RWPE2 (cell line): ENCODE data around the gene ROBO1.
A peak's percentile ranks its signal among the peaks of the same experiment; 100 is the strongest.

Source experiments
- ATAC-seq: fragments of 200-7000 bp; cut with Tn5 transposase; 3 replicates; pipeline ENCODE4 v1.9.1; 2021; ENCODE audit warnings: low read depth
- DNase-seq: peaks from one replicate; pipeline ENCODE4 v3.0.0-alpha.2; 2020; ENCODE audit warnings: low spot score
- H3K27ac ChIP-seq: fragments of 450-650 bp; 2 replicates; pipeline ENCODE4 v1.5.1; 2017; ENCODE audit warnings: mild to moderate bottlenecking; ENCODE audit not compliant: poor library complexity, severe bottlenecking
- H3K27me3 ChIP-seq: fragments of 250-450 bp; sonication (Bioruptor Pico); 2 replicates; pipeline ENCODE4 v1.5.1; 2021; ENCODE audit warnings: mild to moderate bottlenecking, moderate library complexity; ENCODE audit not compliant: insufficient read depth, poor library complexity, severe bottlenecking
- H3K36me3 ChIP-seq: fragments of 250-450 bp; sonication (Bioruptor Pico); 2 replicates; pipeline ENCODE4 v1.5.1; 2020; ENCODE audit warnings: low read depth, mild to moderate bottlenecking, moderate library complexity
- H3K4me1 ChIP-seq: fragments of 250-450 bp; sonication (Bioruptor Pico); 2 replicates; pipeline ENCODE4 v1.5.1; 2021; ENCODE audit warnings: mild to moderate bottlenecking, moderate library complexity; ENCODE audit not compliant: insufficient read depth, poor library complexity, severe bottlenecking
- H3K4me3 ChIP-seq: fragments of 250-450 bp; sonication (Bioruptor Pico); 2 replicates; pipeline ENCODE4 v1.5.1; 2021; ENCODE audit warnings: mild to moderate bottlenecking, moderate library complexity; ENCODE audit not compliant: severe bottlenecking
- H3K9me3 ChIP-seq: fragments of 250-450 bp; sonication (Bioruptor Pico); 2 replicates; pipeline ENCODE4 v1.5.1; 2021; ENCODE audit warnings: mild to moderate bottlenecking, moderate library complexity; ENCODE audit not compliant: severe bottlenecking
- CTCF ChIP-seq: fragments of 450-650 bp; IDR thresholded peaks from one replicate; pipeline ENCODE4 v1.5.1; 2017; ENCODE audit warnings: mild to moderate bottlenecking, moderate library complexity; ENCODE audit not compliant: poor library complexity, severe bottlenecking

The ROBO1 gene

GRCh38 chr3:78878011-78878410 is 889.8 kb downstream of the ROBO1 start:
- Histone ChIP-seq H3K27ac (no peak overlapping the region), H3K36me3 (no peaks in the 10 kb centered on the region), H3K9me3 (no peaks in the 10 kb centered on the region), H3K4me1 (peaks cover 5% of the 10 kb centered on the region), H3K4me3 (no peak overlapping the region), H3K27me3 (no peaks in the 10 kb centered on the region)
- no peak for DNase-seq
- no peak for ATAC-seq
- TF ChIP-seq CTCF = no peak

GRCh38 chr3:78875851-78876250 is 891.9 kb downstream of the ROBO1 start:
- H3K4me3 ChIP-seq = no peak overlapping the region
- H3K9me3 ChIP-seq = no peaks in the 10 kb centered on the region
- no peaks in the 10 kb centered on the region for H3K36me3 ChIP-seq
- DNase-seq (no peak), ATAC-seq (peak; percentile 65)
- peaks cover 5% of the 10 kb centered on the region for H3K4me1 ChIP-seq
- no peaks in the 10 kb centered on the region for H3K27me3 ChIP-seq
- no peak overlapping the region for H3K27ac ChIP-seq
- TF ChIP-seq CTCF = no peak

- Histone ChIP-seq H3K27me3 (no peaks in the 10 kb centered on the region), H3K4me1 (peaks cover 5% of the 10 kb centered on the region), H3K9me3 (no peaks in the 10 kb centered on the region), H3K36me3 (no peaks in the 10 kb centered on the region), H3K4me3 (no peak overlapping the region), H3K27ac (no peak overlapping the region)
- TF ChIP-seq CTCF = no peak
- no peak for ATAC-seq
- DNase-seq = no peak
Measured at GRCh38 chr3:78875436-78875835, 892.4 kb downstream of the ROBO1 start.

GRCh38 chr3:78873641-78874040 is 894.2 kb downstream of the ROBO1 start:
- no peaks in the 10 kb centered on the region for H3K27me3 ChIP-seq
- H3K4me1 ChIP-seq = peaks cover 5% of the 10 kb centered on the region
- TF ChIP-seq CTCF = no peak
- H3K36me3 ChIP-seq = no peaks in the 10 kb centered on the region
- no peak for ATAC-seq
- H3K9me3 ChIP-seq = no peaks in the 10 kb centered on the region
- H3K27ac ChIP-seq = no peak overlapping the region
- no peak overlapping the region for H3K4me3 ChIP-seq
- DNase-seq = no peak

GRCh38 chr3:78872195-78872594 is 895.6 kb downstream of the ROBO1 start:
- no peak for TF ChIP-seq CTCF
- Histone ChIP-seq H3K9me3 (no peaks in the 10 kb centered on the region), H3K27ac (no peak overlapping the region), H3K4me3 (no peak overlapping the region), H3K4me1 (peaks cover 5% of the 10 kb centered on the region), H3K36me3 (no peaks in the 10 kb centered on the region), H3K27me3 (no peaks in the 10 kb centered on the region)
- ATAC-seq (no peak), DNase-seq (no peak)
